Kasumi-1 (cell line): ENCODE results near the gene URI1.

Experiments
- DNase-seq, 2 experiments: peaks; one replicate each; lab custom pipeline; 2025; lab: John Stamatoyannopoulos, UW

URI1 gene

GRCh38 chr19:30059741-30060457 is 117.9 kb downstream of the URI1 start:
- DNase-seq, result no peak

GRCh38 chr19:30060531-30061222 is 118.6 kb downstream of the URI1 start:
- DNase-seq, result no peak

DNA sequence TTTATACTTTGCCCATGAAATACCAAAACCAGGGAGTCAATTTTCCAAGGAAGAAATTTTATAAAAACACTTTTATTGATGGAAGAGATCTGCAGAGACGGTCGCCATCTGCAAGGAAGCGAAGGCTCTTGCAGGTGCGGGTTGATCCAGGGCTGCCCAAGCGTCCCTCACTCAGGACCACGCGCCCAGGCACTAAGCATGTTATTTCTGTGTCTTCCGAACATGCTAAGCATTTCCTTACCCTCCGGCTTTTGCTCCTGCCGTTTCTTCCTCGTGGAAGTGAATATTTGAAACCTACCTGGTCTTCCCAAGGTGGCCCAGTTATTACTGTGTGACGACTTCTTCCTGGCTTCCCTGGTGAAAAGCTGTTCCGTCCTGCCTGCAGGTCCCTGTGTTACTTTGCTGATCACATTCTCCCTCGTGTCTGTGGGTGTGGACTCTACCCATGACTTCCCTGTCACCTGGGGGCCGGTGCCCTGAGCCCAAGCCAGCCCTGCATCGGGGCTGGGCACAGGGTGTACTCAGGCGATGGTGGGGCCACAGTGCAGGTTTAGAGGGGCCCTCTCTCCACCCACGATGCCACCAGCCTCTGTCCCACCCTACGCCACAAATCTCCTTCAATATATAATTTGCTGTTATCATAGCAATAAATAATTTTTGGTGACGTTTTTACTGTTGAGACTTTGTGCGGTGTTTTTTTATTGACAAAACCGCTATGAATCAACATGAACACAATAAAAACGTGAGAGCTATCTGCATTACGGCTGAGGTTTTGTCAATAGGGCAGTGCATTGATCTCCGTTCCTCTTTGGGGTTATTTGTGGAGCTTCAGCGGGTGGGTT is 119.4 kb downstream of the URI1 start:
- DNase-seq, result no peak

- DNase-seq, result no peak
Observed at GRCh38 chr19:30062065-30062906, 120.2 kb downstream of the URI1 start.

DNA sequence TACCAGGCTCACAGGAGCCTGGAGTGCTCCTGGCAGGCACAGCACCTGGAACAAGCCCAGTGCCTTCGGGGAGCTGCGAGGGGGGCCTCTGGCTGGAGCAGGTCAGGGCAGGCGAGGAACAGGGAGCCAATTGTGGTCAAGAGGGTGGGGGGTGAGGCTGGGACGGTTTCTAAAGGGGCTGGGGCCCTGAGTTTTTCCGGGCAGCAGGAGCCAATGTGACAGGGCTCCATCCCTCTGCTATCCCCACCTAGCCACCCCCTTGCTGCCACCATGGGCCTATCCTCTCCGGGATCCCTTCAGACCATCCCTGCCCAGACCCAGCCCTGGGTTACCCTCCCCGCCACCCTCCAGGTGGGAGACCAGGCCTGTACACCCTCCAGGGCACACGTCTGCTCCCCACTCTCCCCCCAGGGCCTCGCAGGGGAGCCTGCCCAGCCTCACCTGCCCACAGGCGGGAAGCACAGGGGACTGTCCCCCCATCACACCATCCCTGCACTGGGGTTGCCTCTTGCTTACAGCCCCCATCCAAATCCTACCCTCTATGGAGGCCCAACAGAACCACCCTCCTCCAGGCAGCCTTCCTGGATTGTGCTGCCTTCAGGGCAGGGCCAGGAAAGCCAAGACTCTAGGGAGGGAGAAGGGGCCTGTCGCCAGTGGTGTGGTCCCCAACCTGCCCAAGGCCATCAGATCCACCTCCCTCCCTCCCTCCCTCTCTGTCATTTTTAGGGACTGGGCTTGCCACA is 121.0 kb downstream of the URI1 start:
- DNase-seq, result no peak

- DNase-seq, result no peak
Observed at GRCh38 chr19:30063650-30064347, 121.8 kb downstream of the URI1 start.

DNA sequence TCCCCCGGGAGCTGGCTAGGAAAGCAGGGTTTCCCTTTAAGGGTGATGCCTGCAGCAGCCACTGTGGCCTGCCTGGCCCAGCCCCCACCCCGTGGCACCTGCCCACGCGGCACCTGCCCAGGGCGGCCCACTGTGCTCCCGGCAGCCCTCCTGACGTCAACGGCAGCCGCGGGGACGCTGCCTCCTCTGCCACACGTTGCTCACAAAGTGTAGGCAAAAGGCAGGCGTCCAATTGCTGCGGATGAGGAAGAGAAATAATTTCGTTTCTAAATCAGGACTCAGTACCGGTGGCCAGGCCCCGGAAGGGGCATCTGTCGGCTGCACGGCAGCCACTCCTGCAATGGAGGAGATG is 122.3 kb downstream of the URI1 start:
- DNase-seq, result no peak

DNA sequence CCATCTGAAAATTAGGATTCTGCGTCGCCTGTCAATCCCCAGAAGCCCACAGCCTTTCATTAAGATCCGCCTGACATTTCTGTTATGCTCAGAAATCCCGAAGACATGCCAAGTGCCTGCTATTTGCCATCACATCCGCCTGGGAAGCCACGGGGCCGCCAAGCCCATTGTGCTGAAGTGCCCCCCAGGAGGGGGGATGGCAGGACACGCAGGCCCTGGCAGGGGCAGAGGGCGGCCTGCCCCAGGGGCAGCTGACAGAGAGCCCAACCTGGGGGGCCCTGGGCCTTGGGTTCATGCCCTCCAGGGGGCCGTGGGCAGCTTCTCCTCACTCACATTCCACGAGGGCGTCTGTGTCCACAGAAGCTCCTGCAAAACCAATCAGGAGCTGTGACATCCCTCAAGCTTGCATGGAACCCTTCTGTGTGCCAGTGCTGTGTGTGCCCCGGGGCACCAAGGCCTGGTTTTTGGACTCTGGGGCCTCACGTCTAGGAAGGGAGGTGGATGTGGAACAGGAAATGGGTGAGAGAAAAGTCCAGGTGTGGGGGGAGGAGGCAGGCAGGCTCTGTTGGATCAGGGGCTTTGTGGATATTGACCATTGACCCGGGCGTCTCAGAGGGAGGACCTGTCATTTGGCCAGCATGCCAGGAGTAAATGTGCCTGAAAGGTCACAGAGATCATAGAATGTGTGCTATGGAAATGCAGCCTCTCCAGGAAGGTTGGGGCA is 122.9 kb downstream of the URI1 start:
- no peak for DNase-seq

DNA sequence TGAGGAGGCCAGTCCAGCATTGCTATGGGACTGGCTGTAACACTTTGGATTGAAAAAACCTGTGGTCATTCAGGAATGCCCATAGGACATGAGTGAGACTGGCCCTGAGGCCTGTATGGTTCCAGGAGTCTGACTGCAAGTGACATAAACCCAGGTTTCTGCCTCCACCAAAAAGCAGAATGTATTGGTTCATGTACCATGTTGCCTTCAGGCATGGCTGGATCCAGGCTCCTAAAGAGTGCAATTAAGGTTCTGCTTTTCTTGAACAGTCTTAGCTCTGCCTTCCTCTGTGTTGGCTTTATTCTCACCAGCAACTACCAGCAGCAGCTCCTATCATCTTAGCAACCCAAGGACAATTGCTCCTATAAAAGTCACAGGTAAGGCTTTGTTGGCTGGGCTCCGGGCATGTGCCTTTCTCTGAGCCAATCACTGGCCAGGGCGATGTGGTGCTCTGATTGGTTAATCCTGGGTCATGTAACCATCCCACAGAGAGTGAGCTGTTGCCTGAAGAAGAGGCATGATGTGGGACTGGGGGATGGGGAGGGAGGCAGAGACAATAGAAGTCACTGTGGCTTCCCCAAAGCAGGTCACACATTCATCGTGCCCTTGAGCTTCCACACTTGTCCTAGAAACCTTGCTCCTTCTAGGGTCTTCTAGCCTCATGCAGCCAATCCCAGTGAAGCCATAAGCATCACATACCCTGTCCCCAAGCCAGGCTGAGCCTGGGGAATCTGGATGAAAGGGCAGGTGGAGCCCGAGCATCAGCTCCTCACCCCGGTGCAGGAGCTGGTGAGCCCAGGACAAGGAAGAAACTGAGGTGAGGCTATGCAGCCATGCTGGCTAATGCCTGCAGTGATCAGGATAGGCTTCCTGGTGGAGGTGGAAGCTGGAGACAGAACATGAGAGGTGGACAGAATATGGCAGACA is 123.9 kb downstream of the URI1 start:
- DNase-seq, result no peak
